Esophagus (tissue), 2 donors: ENCODE measurements around the gene GOLGA8Q. TPM values are rescaled to one million over a fixed set of nuclear protein-coding genes. Genes with fewer than 3 reads are reported as not detected.
A peak's percentile ranks its signal among the peaks of the same experiment; 100 is the strongest.
"Not testable (repeated sequence)": the region's sequence is repeated elsewhere in the genome, so short reads cannot be mapped to it uniquely, and the experiment has no call there.

Source experiments
- H3K27ac ChIP-seq, 2 donors: one replicate each; pipeline ENCODE4 v1.5.1; 2013; ENCODE audit warnings: low read depth in 2 of 2, mild to moderate bottlenecking in 2 of 2, inconsistent platforms in 1 of 2, low read length in 1 of 2, moderate library complexity in 1 of 2
- H3K27me3 ChIP-seq, 2 donors: one replicate each; pipeline ENCODE4 v1.6.1; 2013; ENCODE audit warnings: low read length in 2 of 2, control low read depth in 1 of 2, mild to moderate bottlenecking in 1 of 2; ENCODE audit not compliant: insufficient read depth in 2 of 2, control insufficient read depth in 1 of 2
- H3K36me3 ChIP-seq, 2 donors: one replicate each; pipeline ENCODE4 v1.6.1; 2013; ENCODE audit warnings: low read length in 1 of 2; ENCODE audit not compliant: control insufficient read depth in 2 of 2, insufficient read depth in 2 of 2
- H3K4me1 ChIP-seq, 2 donors: one replicate each; pipeline ENCODE4 v1.6.1; 2013; ENCODE audit warnings: low read length in 1 of 2; ENCODE audit not compliant: control insufficient read depth in 2 of 2, insufficient read depth in 2 of 2
- H3K4me3 ChIP-seq, 2 donors: one replicate each; pipeline ENCODE4 v1.5.1; 2013; ENCODE audit warnings: low read length in 2 of 2, mild to moderate bottlenecking in 2 of 2, low read depth in 1 of 2, moderate library complexity in 1 of 2
- H3K9me3 ChIP-seq, 2 donors: one replicate each; pipeline ENCODE4 v1.6.1; 2013; ENCODE audit warnings: mild to moderate bottlenecking in 2 of 2, low read depth in 1 of 2, low read length in 1 of 2, moderate library complexity in 1 of 2; ENCODE audit not compliant: control insufficient read depth in 2 of 2, insufficient read depth in 1 of 2
- WGBS, 2 donors: extraction: QIAGEN DNeasy Blood & Tissue Kit; methylation state at CpG; one replicate each; pipeline ENCODE4 v1.1.7; 2013; 5-methylcytosine and 5-hydroxymethylcytosine counted together
- polyA plus RNA-seq, 2 donors: library from polyadenylated mRNA; stranded (reverse); fragments of 200-250 nt; gene quantifications; one replicate each; pipeline ENCODE4 v1.2.3, GENCODE V29; 2013
- donor health status: healthy with polysubstance abuse.
- donor health status: Bipolar disorder and iron deficiency.

The GOLGA8Q gene
- polyA plus RNA-seq, 2 donors: 0.22 to 0.28 TPM

GRCh38 chr15:30573012-30573491, 21.2 kb downstream of the GOLGA8Q start:
- not testable (repeated sequence) for H3K27ac ChIP-seq, H3K36me3 ChIP-seq, H3K27me3 ChIP-seq, H3K9me3 ChIP-seq, H3K4me1 ChIP-seq
- peak overlapping the region in 1 of 2 donors; percentile 31 for H3K4me3 ChIP-seq
- WGBS, 2 donors: no CpG with 5 or more reads among the region's 38 CpGs

- H3K27me3 ChIP-seq, H3K4me3 ChIP-seq, H3K36me3 ChIP-seq, H3K4me1 ChIP-seq, H3K9me3 ChIP-seq, H3K27ac ChIP-seq: not testable (repeated sequence)
- no CpG with 5 or more reads among the region's 6 CpGs for WGBS, 2 donors
Measured at GRCh38 chr15:30579394-30579970, 27.6 kb downstream of the GOLGA8Q start.

GRCh38 chr15:30580716-30581115, 28.9 kb downstream of the GOLGA8Q start:
- not testable (repeated sequence) for H3K9me3 ChIP-seq, H3K4me1 ChIP-seq, H3K27me3 ChIP-seq, H3K4me3 ChIP-seq, H3K27ac ChIP-seq, H3K36me3 ChIP-seq
- WGBS, 2 donors: no CpG with 5 or more reads among the region's 4 CpGs

- H3K36me3 ChIP-seq, H3K4me3 ChIP-seq, H3K9me3 ChIP-seq, H3K4me1 ChIP-seq, H3K27ac ChIP-seq, H3K27me3 ChIP-seq: not testable (repeated sequence)
- WGBS, 2 donors: 3 to 10% methylated on average over 2 of the region's 2 CpGs
Measured at GRCh38 chr15:30598953-30599352, 47.1 kb downstream of the GOLGA8Q start.

- H3K9me3 ChIP-seq, H3K4me1 ChIP-seq, H3K27me3 ChIP-seq, H3K36me3 ChIP-seq, H3K27ac ChIP-seq, H3K4me3 ChIP-seq: not testable (repeated sequence)
- WGBS, 2 donors: 90 to 91% methylated on average over 4 to 7 of the region's 8 CpGs
Measured at GRCh38 chr15:30603796-30604195, 51.9 kb downstream of the GOLGA8Q start, which contains the start of gene GOLGA8H. Gene GOLGA8H (plus strand): TSS chr15:30604028. CDS start chr15:30604126, 98 bp downstream.

Other genes starting within 250 kb of the GOLGA8Q start
- under 1 TPM; 0.06 to 0.16 TPM for gene CHRFAM7A, start 158.5 kb upstream of the GOLGA8Q start, polyA plus RNA-seq
- gene GOLGA8R, start 137.8 kb upstream of the GOLGA8Q start, polyA plus RNA-seq: 1 to 10 TPM in 1 of 2 donors, under 1 TPM in 1; 0.79 to 1.1 TPM
- under 1 TPM; 0.11 to 0.22 TPM for gene GOLGA8H, start 52.0 kb downstream of the GOLGA8Q start, polyA plus RNA-seq